ENCODE measurements around the gene EXOC6B. TPM values are rescaled to one million over a fixed set of nuclear protein-coding genes. Genes with fewer than 3 reads are reported as not detected.

EXOC6B gene
- total and polyA plus RNA-seq, 10 of the 15 experiments (the other 5 are each of a cell fraction or from before 2014, with no cell fraction given), result 0.23 to 2.2 (median 1.2) TPM

GRCh38 chr2:72821118-72821517 lies 4.7 kb downstream of the EXOC6B start:
- Histone ChIP-seq H3K36me3 (ENCODE audit: control insufficient read depth in 2 of 2, insufficient read depth in 2 of 2, low read length in 1 of 2) (no peaks in the 10 kb centered on the region), H3K4me3 (no peak overlapping the region), H3K79me2 (ENCODE audit: control insufficient read depth, insufficient read depth, low read length) (no peaks in the 10 kb centered on the region), H3K27ac (ENCODE audit: control insufficient read depth, insufficient read depth) (no peak overlapping the region), H4K20me1 (ENCODE audit: control insufficient read depth, insufficient read depth) (no peaks in the 10 kb centered on the region), H3K9me3 (replicated peaks; ENCODE audit: control insufficient read depth, insufficient read depth, low read length) (no peaks in the 10 kb centered on the region), H3K9ac (ENCODE audit: control insufficient read depth, insufficient read depth, low read length) (no peak overlapping the region), H3K27me3 (replicated peaks in 1 of 2; ENCODE audit: control insufficient read depth in 2 of 2, insufficient read depth in 2 of 2, low read length in 1 of 2) (no peaks in the 10 kb centered on the region), H2AFZ (ENCODE audit: control insufficient read depth, low read depth, low read length) (no peak overlapping the region), H3K4me2 (ENCODE audit: control insufficient read depth, insufficient read depth) (no peak overlapping the region), H3K4me1 (ENCODE audit: control insufficient read depth, insufficient read depth, low read length) (no peaks in the 10 kb centered on the region)
- RAD21 ChIA-PET (ENCODE audit: unreplicated experiment), result no interaction called here
- FAIRE-seq, result no peak
- no TSS peak for BruUV-seq (replicated peaks)
- CTCF ChIA-PET, result interaction anchor here (0.6 kb wide), 1 partner anchor 189 kb away, joined by 3 read pairs; no protein-coding TSS in a partner anchor
- TF ChIP-seq CBX5 (IDR thresholded peaks at IDR 0.05; ENCODE audit: low read depth), result no peak
- no peak for TF ChIP-seq ZNF274 (IDR thresholded peaks at IDR 0.05; ENCODE audit: insufficient read depth, insufficient read length)
- no peak for TF ChIP-seq MLLT1 (IDR thresholded peaks at IDR 0.05)
- no peak for TF ChIP-seq RELB (IDR thresholded peaks at IDR 0.05; ENCODE audit: low read depth)
- no peak for TF ChIP-seq HDAC6 (IDR thresholded peaks at IDR 0.05; ENCODE audit: unreplicated experiment)
- TF ChIP-seq IKZF1 (conservative IDR thresholded peaks at IDR 0.05), result no peak
- no peak for TF ChIP-seq ESRRA (IDR thresholded peaks at IDR 0.05; ENCODE audit: low read length)
- TF ChIP-seq NFYB (IDR thresholded peaks at IDR 0.05; ENCODE audit: insufficient read depth, low read depth, low read length), result no peak
- TF ChIP-seq ATF7 (IDR thresholded peaks at IDR 0.05; ENCODE audit: low read depth), result no peak
- TF ChIP-seq MAX (IDR thresholded peaks at IDR 0.05; ENCODE audit: low read depth, low read length), result no peak
- TF ChIP-seq NFXL1 (IDR thresholded peaks at IDR 0.05; ENCODE audit: borderline replicate concordance), result no peak
- TF ChIP-seq BACH1 (IDR thresholded peaks at IDR 0.05; ENCODE audit: borderline replicate concordance), result no peak
- no peak for TF ChIP-seq SMC3 (IDR thresholded peaks at IDR 0.05; ENCODE audit: borderline replicate concordance, low read length)
- no peak for TF ChIP-seq IRF4 (IDR thresholded peaks at IDR 0.05; ENCODE audit: low read depth, low read length)
- no peak for DNase-seq (ENCODE audit: low read depth, low spot score)
- POLR2A ChIA-PET, result no interaction called here
- no peak for ATAC-seq
- SMC1A ChIA-PET (ENCODE audit: uncharacterized antibody, unreplicated experiment), result no interaction called here
- intact Hi-C loops (cut with micrococcal nuclease; ENCODE audit: unreplicated experiment), result no loop called here
- 70% methylated on average over 3 of the region's 3 CpGs for WGBS (ENCODE audit: insufficient coverage, insufficient replicate concordance, low lambda C conversion rate, missing lambda C conversion rate)
- in situ Hi-C loops (cut with MboI), result no loop called here

All from GM12878 (cell line).